Activated naive CD4-positive, alpha-beta T cell treated with Interleukin-2 at 50 U/mL for 16 hours (primary cell): ENCODE measurements around the gene RBP5.

Experiments
- DNase-seq: peaks from one replicate; pipeline ENCODE4 v3.0.0-alpha.2; 2020

Gene RBP5

GRCh38 chr12:7128681-7129286, at the start of gene RBP5:
Gene RBP5 (minus strand): TSS chr12:7128889. CDS start chr12:7128775, 114 bp downstream.
- no peak for DNase-seq

GRCh38 chr12:7178481-7178880, 49.8 kb upstream of the RBP5 start:
- DNase-seq, result no peak

DNA sequence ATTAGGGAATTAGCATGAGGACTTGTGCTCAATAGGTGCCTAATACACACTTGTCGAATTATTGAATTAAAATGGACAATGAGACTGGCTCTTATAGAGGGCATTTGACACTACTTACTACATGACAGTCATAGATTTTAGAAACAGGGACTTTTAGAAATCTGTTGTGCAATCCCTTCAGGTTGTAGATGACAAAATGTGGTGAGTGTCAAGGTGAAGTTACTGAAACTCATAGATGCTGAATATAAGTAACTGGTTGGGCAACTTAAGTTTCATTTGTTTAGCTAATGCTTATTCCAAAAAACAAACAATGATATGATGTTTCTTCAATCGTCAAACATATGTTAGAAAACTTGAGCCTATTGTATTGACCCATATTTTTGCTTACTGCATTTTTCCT, 47.9 kb upstream of the RBP5 start:
- DNase-seq, result no peak

DNA sequence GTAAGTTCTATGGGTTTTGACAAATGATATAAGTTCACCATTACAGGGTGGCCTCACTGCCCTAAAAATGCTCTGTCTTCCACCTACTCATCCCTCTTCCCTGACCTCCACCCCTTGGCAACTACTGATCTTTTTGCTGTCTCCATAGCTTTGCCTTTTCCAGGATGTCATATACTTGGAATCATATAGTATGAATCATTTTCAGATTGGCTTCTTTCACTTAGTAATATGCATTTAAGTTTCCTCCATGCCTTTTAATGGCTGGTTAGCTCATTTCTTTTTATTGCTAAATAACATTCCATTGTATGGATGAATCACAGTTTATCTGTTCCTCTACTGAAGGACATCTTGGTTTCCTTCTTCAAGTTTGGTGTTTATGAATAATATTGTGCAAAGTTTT, 46.8 kb upstream of the RBP5 start:
- DNase-seq, result no peak

DNA sequence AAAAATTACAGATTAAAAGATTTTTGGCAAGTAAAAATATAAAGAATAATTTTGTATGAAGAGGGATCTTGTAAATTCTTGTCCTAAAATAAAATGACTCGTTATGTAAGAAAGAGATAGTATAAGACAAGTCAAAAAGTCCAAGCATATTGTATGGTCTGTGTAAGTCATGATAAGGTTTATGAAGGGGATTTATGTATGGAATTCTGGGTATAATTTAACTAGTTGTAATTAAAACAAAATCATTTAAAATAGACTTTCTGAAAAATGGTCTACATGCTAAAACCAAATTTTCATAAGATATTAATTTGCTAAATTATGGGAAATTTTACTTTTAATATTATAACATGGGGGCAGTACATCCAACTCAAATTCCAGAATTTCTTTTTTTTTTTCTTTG, 43.2 kb upstream of the RBP5 start:
- DNase-seq, result no peak

DNA sequence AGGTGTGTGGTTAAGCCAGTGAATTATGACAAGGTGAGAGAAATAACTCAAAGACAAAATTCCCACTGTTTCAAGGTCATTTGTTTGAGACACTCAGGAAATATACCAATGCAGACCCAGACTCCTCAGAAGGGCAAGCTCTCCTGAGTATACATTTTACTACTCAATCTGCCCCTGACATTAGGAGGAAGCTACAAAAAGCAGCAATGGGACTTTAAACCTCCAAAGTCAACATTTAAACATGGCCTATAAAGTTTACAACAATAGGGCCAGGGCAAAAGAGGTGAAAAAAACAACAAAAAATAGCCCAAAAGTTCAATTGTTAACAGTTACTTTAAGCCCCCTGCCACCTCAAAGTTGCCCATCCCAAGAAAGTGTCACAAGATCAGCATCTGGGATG, 41.3 kb upstream of the RBP5 start:
- no peak for DNase-seq

GRCh38 chr12:7162691-7163114, 34.0 kb upstream of the RBP5 start:
- peak; percentile 17 for DNase-seq

- no peak for DNase-seq
Observed at GRCh38 chr12:7161811-7162210, 33.1 kb upstream of the RBP5 start.

DNA sequence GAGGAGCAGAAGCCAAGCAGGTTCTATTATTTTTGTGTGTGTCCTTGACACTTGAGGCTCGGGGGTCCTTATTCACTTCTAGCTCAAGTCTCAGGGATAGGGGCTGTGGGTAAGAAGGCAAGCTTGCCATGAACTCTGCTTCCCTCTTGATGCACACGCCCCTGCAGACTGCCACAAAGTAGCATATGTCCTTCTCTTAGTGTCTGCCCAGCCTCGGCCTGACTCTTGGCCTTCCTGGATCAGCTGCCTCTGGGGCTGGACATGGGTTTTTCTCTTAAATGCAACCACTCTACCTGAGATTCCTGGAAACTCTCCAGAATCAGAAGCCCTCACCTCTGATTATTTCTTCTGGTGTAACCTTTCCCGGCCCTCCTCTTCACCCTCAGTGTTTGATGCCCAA, 32.6 kb upstream of the RBP5 start:
- no peak for DNase-seq

- no peak for DNase-seq
Observed at GRCh38 chr12:7160183-7160582, 31.5 kb upstream of the RBP5 start.

- DNase-seq, result no peak
Observed at GRCh38 chr12:7158781-7159609, 30.3 kb upstream of the RBP5 start.

GRCh38 chr12:7157391-7157790, 28.7 kb upstream of the RBP5 start:
- DNase-seq, result no peak

GRCh38 chr12:7156259-7157197, 27.8 kb upstream of the RBP5 start:
- DNase-seq, result no peak

DNA sequence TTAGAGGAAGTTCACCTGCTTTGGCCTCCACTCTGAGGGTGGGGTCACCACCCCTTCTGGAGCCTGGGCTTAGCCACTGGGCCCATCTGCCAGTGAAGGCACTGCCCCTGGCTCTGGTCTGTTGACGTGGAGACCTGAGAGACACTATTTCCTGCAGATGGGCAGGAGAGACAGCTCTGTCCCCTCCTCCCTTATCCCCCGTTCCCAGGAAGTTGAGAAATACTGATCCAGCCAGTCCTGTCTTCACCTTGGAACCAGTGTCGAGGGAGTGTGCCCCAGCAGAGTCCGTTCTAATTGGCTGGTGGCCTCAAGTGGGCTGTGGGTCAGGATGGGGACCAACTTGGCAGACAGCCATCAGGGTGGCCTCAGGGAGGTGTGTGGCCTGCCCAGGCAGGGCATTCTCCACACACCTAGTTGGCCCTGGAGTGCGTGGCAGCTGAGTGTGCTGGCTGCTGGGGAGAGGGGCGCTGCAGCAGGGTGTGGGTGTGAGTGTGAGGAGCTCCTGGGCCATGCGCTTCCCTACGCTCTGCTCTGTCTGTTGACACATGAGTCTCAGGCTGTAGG, 26.9 kb upstream of the RBP5 start:
- DNase-seq, result no peak

GRCh38 chr12:7154901-7155470, 26.3 kb upstream of the RBP5 start:
- no peak for DNase-seq

DNA sequence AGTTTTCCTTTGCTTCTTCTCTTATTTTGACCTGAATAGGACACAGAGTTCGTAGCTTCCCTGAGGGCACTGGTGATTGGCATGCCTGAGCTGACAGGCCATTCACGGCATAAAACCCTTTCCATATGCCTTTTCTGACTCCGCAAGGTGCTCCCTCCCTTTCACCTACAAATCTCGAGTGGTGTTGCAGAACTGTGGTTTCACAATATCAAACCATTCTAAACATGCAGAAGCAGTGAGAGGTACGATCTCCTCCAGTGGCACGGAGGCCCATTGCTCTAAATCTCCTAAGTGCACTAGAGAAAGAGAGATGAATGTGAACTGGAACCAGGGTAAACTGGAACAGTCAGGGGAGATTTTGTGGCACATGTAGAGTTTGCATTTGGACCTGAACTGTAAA, 25.4 kb upstream of the RBP5 start:
- no peak for DNase-seq

- DNase-seq, result no peak
Observed at GRCh38 chr12:7152818-7153217, 24.1 kb upstream of the RBP5 start.

GRCh38 chr12:7151532-7151931, 22.8 kb upstream of the RBP5 start:
- DNase-seq, result no peak

GRCh38 chr12:7150841-7151240, 22.2 kb upstream of the RBP5 start:
- DNase-seq, result no peak

- DNase-seq, result no peak
Observed at GRCh38 chr12:7150356-7150755, 21.7 kb upstream of the RBP5 start.

DNA sequence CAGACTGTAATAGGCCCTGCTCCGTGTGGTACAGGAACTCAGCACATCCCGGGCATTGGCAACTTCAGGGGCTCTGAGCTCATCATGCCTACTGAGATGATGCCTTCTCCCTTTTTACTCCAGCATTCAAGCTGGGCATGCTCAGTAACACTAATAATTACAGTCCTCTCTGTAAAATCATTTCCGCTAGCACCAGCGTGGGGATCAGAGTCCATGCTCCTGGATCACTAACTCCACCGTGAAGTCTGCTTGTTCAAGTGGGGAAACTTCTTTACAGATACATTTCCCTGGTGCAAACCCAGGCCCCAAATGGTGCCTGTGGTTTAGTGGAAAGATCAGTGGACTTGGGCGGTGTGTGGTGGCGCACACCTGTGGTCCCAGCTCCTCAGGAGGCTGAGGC, 18.2 kb upstream of the RBP5 start:
- no peak for DNase-seq

DNA sequence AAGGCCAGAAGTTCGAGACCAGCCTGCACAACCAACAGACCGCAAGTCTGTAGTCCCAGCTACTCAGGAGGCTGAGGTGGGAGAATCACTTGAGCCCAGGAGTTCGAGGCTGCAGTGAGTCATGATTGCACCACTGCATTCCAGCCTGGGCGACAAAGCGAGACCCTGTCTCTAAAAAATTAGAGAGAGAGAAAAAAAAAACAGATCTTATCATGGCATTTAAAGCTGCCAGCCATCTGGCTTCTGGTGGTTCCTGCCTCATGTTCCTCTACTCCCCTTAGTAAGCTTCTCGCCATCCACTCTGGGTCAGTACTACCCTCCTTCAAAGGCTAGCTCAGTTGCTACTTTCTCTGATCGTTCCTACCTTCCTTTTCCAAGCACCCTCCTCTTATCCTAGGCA, 17.5 kb upstream of the RBP5 start:
- no peak for DNase-seq

DNA sequence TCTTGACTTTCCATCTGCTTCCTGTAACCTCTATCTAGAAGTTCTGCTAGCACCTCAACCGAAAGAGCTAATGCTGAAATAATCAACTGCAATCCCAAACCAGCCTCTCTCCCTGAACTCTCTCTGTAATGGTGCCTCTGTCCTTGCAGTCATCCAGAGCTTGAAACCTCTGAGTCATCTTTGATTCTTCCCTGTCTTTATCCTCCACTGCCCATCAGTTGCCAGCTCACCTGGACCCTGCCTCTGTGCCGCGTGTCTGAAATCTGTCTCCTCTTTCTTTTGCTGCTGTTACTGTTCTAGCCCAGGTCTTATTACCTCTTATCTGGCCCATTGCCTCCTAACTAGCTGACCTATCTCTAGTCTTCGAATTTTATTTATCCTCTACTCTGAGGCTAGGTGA, 17.0 kb upstream of the RBP5 start:
- DNase-seq, result no peak
